Transverse colon (tissue), 4 donors: ENCODE measurements around the gene TRAF5.

ENCODE experiments used
- EP300 ChIP-seq: sonication (generic); formaldehyde crosslinking; IDR thresholded peaks from one replicate; pipeline ENCODE4 v1.6.1; 2017; ENCODE audit warnings: antibody characterized with exemption, low read depth
- POLR2A ChIP-seq: fragments of 450-650 bp; IDR thresholded peaks from one replicate; pipeline ENCODE4 v1.6.1; 2016; ENCODE audit warnings: antibody characterized with exemption, mild to moderate bottlenecking, moderate library complexity
- POLR2AphosphoS5 ChIP-seq, 3 donors: sonication (generic); formaldehyde crosslinking; IDR thresholded peaks; one replicate each; pipeline ENCODE4 v1.6.1; 2016; ENCODE audit warnings: antibody characterized with exemption in 3 of 3
- TF ChIP-seq, protein P1 (sequence below), 5 experiments: fragments of 200-600 bp in 3 of 5; fragments of 450-650 bp in 2 of 5; sonication (generic) in 3 of 5; IDR thresholded peaks; 1 replicate in 2 of 5; 2 replicates in 3 of 5; pipeline ENCODE4 v1.5.1; 2016 to 2017; ENCODE audit warnings: antibody characterized with exemption in 5 of 5, inconsistent platforms in 3 of 5, mild to moderate bottlenecking in 2 of 5, moderate library complexity in 1 of 5

DNA sequence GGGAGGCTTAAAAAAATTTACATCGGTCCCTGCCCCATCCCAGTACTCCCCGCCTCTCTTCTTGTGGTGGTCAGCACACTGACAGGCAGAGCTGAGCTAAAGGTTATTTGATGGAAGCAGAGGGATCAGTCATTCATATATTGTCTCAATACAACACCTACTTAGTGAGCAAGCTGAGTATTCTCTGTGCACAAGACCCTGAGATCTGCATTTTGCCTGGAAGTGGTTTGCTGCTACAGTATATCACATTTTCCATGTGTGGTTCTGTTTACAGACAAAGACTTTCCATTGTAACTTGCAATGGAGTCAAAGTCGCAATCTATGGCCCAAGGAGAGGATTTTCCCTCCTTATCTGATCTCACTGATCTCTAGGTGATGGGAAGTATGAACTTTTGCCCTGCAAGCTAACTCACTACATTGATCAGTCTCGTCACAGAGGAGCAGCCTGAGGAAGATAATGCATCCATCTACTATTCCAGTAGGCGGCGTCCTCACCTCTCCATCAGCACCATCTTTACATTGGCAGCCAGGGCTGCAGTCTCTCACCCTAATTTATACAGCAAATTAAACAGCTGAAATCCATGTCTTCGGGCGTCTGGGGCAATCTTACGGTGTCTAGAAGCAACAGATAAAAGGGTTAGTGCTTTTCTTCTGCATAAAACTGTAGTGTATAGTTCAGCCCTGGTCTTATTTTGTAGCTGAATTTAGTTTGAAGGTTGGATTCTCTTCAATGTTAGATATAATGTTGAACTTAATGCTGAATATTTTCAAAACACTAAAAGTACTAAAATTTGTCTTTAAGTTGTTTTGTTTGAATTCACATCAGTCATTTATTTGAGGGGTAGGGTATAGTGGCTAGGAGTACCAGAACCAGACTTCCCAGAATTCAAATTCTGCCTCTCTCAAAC, 3.2 kb upstream of the TRAF5 start:
- TF ChIP-seq, protein P1, sequence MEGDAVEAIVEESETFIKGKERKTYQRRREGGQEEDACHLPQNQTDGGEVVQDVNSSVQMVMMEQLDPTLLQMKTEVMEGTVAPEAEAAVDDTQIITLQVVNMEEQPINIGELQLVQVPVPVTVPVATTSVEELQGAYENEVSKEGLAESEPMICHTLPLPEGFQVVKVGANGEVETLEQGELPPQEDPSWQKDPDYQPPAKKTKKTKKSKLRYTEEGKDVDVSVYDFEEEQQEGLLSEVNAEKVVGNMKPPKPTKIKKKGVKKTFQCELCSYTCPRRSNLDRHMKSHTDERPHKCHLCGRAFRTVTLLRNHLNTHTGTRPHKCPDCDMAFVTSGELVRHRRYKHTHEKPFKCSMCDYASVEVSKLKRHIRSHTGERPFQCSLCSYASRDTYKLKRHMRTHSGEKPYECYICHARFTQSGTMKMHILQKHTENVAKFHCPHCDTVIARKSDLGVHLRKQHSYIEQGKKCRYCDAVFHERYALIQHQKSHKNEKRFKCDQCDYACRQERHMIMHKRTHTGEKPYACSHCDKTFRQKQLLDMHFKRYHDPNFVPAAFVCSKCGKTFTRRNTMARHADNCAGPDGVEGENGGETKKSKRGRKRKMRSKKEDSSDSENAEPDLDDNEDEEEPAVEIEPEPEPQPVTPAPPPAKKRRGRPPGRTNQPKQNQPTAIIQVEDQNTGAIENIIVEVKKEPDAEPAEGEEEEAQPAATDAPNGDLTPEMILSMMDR (IDR thresholded peaks at IDR 0.05) = peak; percentile 74 to 83 (median 81)
- TF ChIP-seq POLR2A (no peak), EP300 (no peak), POLR2AphosphoS5 (IDR thresholded peaks at IDR 0.05) (no peak)
